HepG2 (cell line): ENCODE measurements around the gene IER2. TPM values are rescaled to one million over a fixed set of nuclear protein-coding genes. Genes with fewer than 3 reads are reported as not detected.
A peak's percentile ranks its signal among the peaks of the same experiment; 100 is the strongest.

ENCODE experiments used
- ARID3A ChIP-seq: IDR thresholded peaks from 2 replicates; pipeline ENCODE4 v1.6.1; 2012; ENCODE audit warnings: low read depth, low read length, improper control_type of control experiment
- FIP1L1 ChIP-seq: fragments of 200-400 bp; formaldehyde crosslinking; IDR thresholded peaks from 2 replicates; pipeline ENCODE4 v1.6.1; 2018; ENCODE audit warnings: low read depth, mild to moderate bottlenecking, low read length, moderate library complexity, borderline replicate concordance; ENCODE audit not compliant: insufficient read depth
- KDM4B ChIP-seq: sonication (generic); formaldehyde crosslinking; IDR thresholded peaks from 2 replicates; pipeline ENCODE4 v1.4.0; 2020; ENCODE audit warnings: missing genetic modification reagents
- MAF1 ChIP-seq: sonication (generic); formaldehyde crosslinking; IDR thresholded peaks from 2 replicates; pipeline ENCODE4 v1.5.0; 2020; ENCODE audit warnings: missing genetic modification reagents, borderline replicate concordance
- NFAT5 ChIP-seq: sonication (generic); formaldehyde crosslinking; IDR thresholded peaks from 2 replicates; pipeline ENCODE4 v1.4.0; 2020; ENCODE audit warnings: missing genetic modification reagents
- NFE2L2 ChIP-seq: fragments of 150-350 bp; IDR thresholded peaks from 2 replicates; pipeline ENCODE4 v1.6.1; 2014; ENCODE audit warnings: low read length
- PCBP1 ChIP-seq: fragments of 200-400 bp; formaldehyde crosslinking; IDR thresholded peaks from 2 replicates; pipeline ENCODE4 v1.6.1; 2017; ENCODE audit warnings: mild to moderate bottlenecking, low read depth, low read length, borderline replicate concordance
- SRSF9 ChIP-seq: fragments of 200-400 bp; formaldehyde crosslinking; IDR thresholded peaks from 2 replicates; pipeline ENCODE4 v1.6.1; 2018; ENCODE audit warnings: borderline replicate concordance, mild to moderate bottlenecking, low read depth, low read length; ENCODE audit not compliant: insufficient read depth, poor library complexity, severe bottlenecking
- ZBTB20 ChIP-seq: sonication (generic); formaldehyde crosslinking; IDR thresholded peaks from 2 replicates; pipeline ENCODE4 v1.8.1; 2023; ENCODE audit warnings: missing genetic modification reagents, low read depth, mild to moderate bottlenecking, borderline replicate concordance
- ZBTB21 ChIP-seq: sonication (generic); formaldehyde crosslinking; IDR thresholded peaks from 2 replicates; pipeline ENCODE4 v1.4.0; 2020; ENCODE audit warnings: missing genetic modification reagents
- ZFP41 ChIP-seq: sonication (generic); formaldehyde crosslinking; IDR thresholded peaks from 2 replicates; pipeline ENCODE4 v1.4.0; 2020; ENCODE audit warnings: mild to moderate bottlenecking, missing genetic modification reagents, borderline replicate concordance
- ZFX ChIP-seq: sonication (generic); formaldehyde crosslinking; IDR thresholded peaks from 2 replicates; pipeline ENCODE4 v1.4.0; 2020; ENCODE audit warnings: mild to moderate bottlenecking, low read depth, missing genetic modification reagents, moderate library complexity
- ZNF205 ChIP-seq: IDR thresholded peaks from 2 replicates; pipeline ENCODE4 v1.6.1; 2018; ENCODE audit warnings: missing biosample characterization, missing genetic modification reagents
- ZNF232 ChIP-seq: sonication (generic); formaldehyde crosslinking; IDR thresholded peaks from 2 replicates; pipeline ENCODE4 v1.4.0; 2020; ENCODE audit warnings: missing genetic modification reagents, borderline replicate concordance
- ZNF264 ChIP-seq: sonication (generic); formaldehyde crosslinking; IDR thresholded peaks from 2 replicates; pipeline ENCODE4 v1.4.0; 2020; ENCODE audit warnings: missing genetic modification reagents
- ZNF296 ChIP-seq: sonication (generic); formaldehyde crosslinking; conservative IDR thresholded peaks from 2 replicates; pipeline ENCODE4 v1.5.0; 2020; ENCODE audit warnings: mild to moderate bottlenecking, missing genetic modification reagents
- ZNF367 ChIP-seq: sonication (generic); formaldehyde crosslinking; IDR thresholded peaks from 2 replicates; pipeline ENCODE4 v1.4.0; 2020; ENCODE audit warnings: missing genetic modification reagents, borderline replicate concordance
- polyA plus RNA-seq, 8 experiments: library from polyadenylated mRNA; depleted of rRNA in 3 of 8; stranded (reverse) in 7 of 8; unstranded in 1 of 8; fragments of >200 nt; fragmentation: Illumina TruSeq in 4 of 8; extraction: Trizol in 4 of 8; gene quantifications; 2 replicates each; pipeline versions ENCODE4 v1.2.1 to v1.2.3, GENCODE V29; 2011 to 2016; ENCODE audit warnings: low read depth in 4 of 8, missing spikeins in 1 of 8, mixed read lengths in 1 of 8; ENCODE audit not compliant: insufficient read depth in 1 of 8
- total RNA-seq, 5 experiments: library from RNA; depleted of rRNA; stranded (reverse); fragments of >200 nt; fragmentation: Illumina TruSeq; extraction: Trizol; gene quantifications; 2 replicates each; pipeline ENCODE4 v1.2.3, GENCODE V29; 2016; ENCODE audit warnings: low read depth in 1 of 5
- TF ChIP-seq, protein P1 (sequence below): sonication (generic); formaldehyde crosslinking; IDR thresholded peaks from 2 replicates; pipeline ENCODE4 v1.8.0; 2022; ENCODE audit warnings: mild to moderate bottlenecking, missing genetic modification reagents, moderate library complexity
- TF ChIP-seq, protein P2 (sequence below): sonication (generic); formaldehyde crosslinking; IDR thresholded peaks from 2 replicates; pipeline ENCODE4 v1.8.0; 2022; ENCODE audit warnings: missing genetic modification reagents, low read depth, mild to moderate bottlenecking, borderline replicate concordance

The IER2 gene
- total and polyA plus RNA-seq, 2 of the 13 experiments (the other 11 are each of a cell fraction or from before 2014, with no cell fraction given) = 10.1 to 14.3 TPM

DNA sequence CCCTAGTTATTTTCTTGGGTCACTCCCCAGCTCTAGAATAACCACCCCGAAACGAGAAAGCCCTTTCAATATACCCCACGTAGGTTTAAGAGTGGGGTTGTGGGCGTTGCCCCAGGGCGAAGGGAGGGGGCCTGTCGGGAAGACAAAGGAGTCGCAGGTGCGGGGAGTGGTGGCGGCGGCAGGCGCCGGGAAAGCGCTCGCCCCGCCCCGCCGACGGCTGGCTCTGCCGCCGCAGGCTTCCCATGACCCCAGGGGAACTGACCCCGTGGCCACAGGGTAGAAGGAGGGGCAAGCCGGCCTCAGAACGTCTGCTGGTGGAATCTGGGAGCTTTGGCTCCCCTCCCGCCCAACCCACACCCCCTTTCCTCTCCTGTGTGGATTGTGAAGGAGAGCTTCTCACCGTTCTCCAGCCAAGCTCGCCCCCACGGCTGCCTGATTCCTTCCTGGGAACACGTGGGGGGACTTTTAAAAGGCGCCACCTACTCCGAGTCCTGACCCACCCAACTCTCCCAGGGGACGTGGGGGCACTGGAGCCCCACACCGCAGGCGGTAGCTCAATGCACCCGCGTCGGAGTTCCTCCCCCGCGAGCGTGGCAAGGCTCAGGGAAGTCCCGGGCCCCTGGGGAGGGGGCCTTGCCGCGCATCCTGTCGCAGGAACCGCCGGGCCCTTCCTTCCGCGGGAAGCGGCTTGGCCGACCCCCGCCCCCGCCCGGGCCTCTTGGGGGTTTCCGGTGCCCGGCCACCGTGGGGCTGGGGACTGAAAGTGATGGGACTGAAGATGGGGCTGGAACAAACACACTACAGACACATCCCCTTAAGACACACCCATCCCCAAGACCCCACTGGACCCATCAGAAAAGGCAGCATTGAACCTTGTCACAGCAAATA, 5.5 kb downstream of the IER2 start (continued):
- TF ChIP-seq, protein P1, sequence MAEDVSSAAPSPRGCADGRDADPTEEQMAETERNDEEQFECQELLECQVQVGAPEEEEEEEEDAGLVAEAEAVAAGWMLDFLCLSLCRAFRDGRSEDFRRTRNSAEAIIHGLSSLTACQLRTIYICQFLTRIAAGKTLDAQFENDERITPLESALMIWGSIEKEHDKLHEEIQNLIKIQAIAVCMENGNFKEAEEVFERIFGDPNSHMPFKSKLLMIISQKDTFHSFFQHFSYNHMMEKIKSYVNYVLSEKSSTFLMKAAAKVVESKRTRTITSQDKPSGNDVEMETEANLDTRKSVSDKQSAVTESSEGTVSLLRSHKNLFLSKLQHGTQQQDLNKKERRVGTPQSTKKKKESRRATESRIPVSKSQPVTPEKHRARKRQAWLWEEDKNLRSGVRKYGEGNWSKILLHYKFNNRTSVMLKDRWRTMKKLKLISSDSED (CRISPR knock-in tag) = no peak
- TF ChIP-seq FIP1L1 (no peak), NFAT5 (CRISPR knock-in tag) (no peak), ZBTB21 (no peak), NFE2L2 (no peak), ZNF264 (CRISPR knock-in tag) (no peak), ZFX (CRISPR knock-in tag) (peak; percentile 26; the same call in 1 of the 2 replicates), ARID3A (no peak), SRSF9 (no peak), ZNF367 (no peak), MAF1 (CRISPR knock-in tag) (no peak), ZBTB20 (CRISPR knock-in tag) (0 out of 2 replicates have a peak, but pooled peaks have one; percentile 19), ZFP41 (CRISPR knock-in tag) (no peak), ZNF205 (CRISPR knock-in tag) (no peak), ZNF232 (CRISPR knock-in tag) (no peak), PCBP1 (no peak), ZNF296 (CRISPR knock-in tag) (0 out of 2 replicates have a peak, but pooled peaks have one; percentile 17), KDM4B (CRISPR knock-in tag) (0 out of 2 replicates have a peak, but pooled peaks have one; percentile 4)
- TF ChIP-seq, protein P2, sequence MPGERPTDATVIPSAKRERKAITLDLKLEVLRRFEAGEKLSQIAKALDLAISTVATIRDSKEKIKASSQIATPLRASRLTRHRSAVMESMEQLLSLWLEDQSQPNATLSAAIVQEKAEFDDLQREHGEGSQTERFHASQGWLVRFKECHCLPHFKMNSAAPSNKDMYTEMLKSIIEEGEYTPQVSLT (CRISPR knock-in tag) = no peak
